ENCODE data around the gene CAPN10.

CAPN10 gene

DNA sequence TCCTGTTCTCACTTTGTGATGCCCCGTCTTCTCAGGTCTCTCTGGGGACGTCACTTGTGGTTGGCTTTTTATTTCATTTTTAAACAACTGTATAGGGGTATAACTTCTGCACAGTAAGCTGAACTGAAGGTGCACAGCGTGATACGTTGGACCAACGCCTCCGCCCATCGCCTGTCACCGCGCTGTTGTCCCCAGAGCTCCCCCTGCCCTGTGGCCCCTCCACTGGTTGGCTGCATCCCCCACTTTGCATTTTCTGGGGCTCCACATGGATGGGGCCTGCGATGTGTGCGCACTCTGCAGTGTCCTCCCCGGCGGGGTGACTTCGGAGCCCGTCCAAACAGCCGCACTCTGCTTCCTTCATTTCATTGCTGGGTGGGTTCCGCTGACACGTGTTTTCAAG lies 53.0 kb downstream of the CAPN10 start:
- peak in 1 of 3 donors; percentile 26 for DNase-seq
- H3K27me3 ChIP-seq (replicated peaks in 2 of 5; ENCODE audit: control insufficient read depth in 4 of 5, insufficient read depth in 5 of 5, low read length in 4 of 5) = no peaks in the 10 kb centered on the region
- WGBS (ENCODE audit: insufficient coverage) = 94% methylated on average over 17 of the region's 18 CpGs
- H3K27ac ChIP-seq (ENCODE audit: insufficient read depth in 1 of 2, low read depth in 1 of 2, low read length in 2 of 2, poor library complexity in 1 of 2, severe bottlenecking in 2 of 2) = no peak overlapping the region
- POLR2A ChIA-PET = no interaction called here
- H3K4me3 ChIP-seq (ENCODE audit: control insufficient read depth in 1 of 7, extremely low read depth in 1 of 7, insufficient read depth in 4 of 7, low read depth in 2 of 7, low read length in 6 of 7) = no peak overlapping the region
- CTCF ChIA-PET = no interaction called here
- no peaks in the 10 kb centered on the region for H3K36me3 ChIP-seq (ENCODE audit: control insufficient read depth in 4 of 4, insufficient read depth in 4 of 4, low read length in 3 of 4)
- H3K4me1 ChIP-seq (ENCODE audit: control extremely low read depth in 1 of 4, control insufficient read depth in 4 of 4, insufficient read depth in 4 of 4, low read length in 3 of 4) = peaks cover 0 to 2% (median 0%) of the 10 kb centered on the region in 4 experiments
- H3K9me3 ChIP-seq (ENCODE audit: control extremely low read depth in 1 of 5, control insufficient read depth in 4 of 5, insufficient read depth in 2 of 5, low read depth in 1 of 5, low read length in 4 of 5) = peaks cover 0 to 8% (median 0%) of the 10 kb centered on the region in 5 experiments

DNA sequence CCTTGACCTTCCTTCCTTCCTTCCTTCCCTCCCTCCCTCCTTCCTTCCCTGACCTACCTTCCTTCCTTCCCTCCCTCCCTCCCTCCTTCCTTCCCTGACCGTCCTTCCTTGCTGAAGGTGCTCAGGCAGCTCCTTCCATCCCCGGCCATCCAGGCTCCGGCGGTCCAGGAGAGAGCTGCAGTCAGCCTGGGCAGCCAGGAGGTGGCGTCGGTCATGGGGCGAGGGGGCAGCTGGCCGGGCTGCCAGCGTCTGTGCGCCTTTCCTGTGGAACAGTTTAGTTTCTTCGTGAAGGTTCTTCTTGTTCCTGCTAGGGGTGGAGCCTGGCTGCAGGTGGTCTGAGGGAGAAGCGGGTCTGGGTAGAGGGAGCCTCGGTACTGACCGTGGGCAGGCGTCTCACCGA lies 54.4 kb downstream of the CAPN10 start:
- WGBS (ENCODE audit: insufficient coverage) = 23% methylated on average over 11 of the region's 16 CpGs
- peak in 2 of 3 donors; percentile 49 to 57 for DNase-seq
- Histone ChIP-seq H3K4me3 (ENCODE audit: control insufficient read depth in 1 of 7, extremely low read depth in 1 of 7, insufficient read depth in 4 of 7, low read depth in 2 of 7, low read length in 6 of 7) (no peak overlapping the region), H3K9me3 (ENCODE audit: control extremely low read depth in 1 of 5, control insufficient read depth in 4 of 5, insufficient read depth in 2 of 5, low read depth in 1 of 5, low read length in 4 of 5) (peaks cover 0 to 3% (median 0%) of the 10 kb centered on the region in 5 experiments), H3K4me1 (ENCODE audit: control extremely low read depth in 1 of 4, control insufficient read depth in 4 of 4, insufficient read depth in 4 of 4, low read length in 3 of 4) (peaks cover 0 to 2% (median 0%) of the 10 kb centered on the region in 4 experiments), H3K36me3 (ENCODE audit: control insufficient read depth in 4 of 4, insufficient read depth in 4 of 4, low read length in 3 of 4) (no peaks in the 10 kb centered on the region), H3K27ac (ENCODE audit: insufficient read depth in 1 of 2, low read depth in 1 of 2, low read length in 2 of 2, poor library complexity in 1 of 2, severe bottlenecking in 2 of 2) (no peak overlapping the region), H3K27me3 (replicated peaks in 2 of 5; ENCODE audit: control insufficient read depth in 4 of 5, insufficient read depth in 5 of 5, low read length in 4 of 5) (peaks cover 0 to 7% (median 0%) of the 10 kb centered on the region in 5 experiments)
- CTCF ChIA-PET = interaction anchor here (0.7 kb wide), 1 partner anchor 19 kb away, joined by 3 read pairs; no protein-coding TSS in a partner anchor
- POLR2A ChIA-PET = no interaction called here

DNA sequence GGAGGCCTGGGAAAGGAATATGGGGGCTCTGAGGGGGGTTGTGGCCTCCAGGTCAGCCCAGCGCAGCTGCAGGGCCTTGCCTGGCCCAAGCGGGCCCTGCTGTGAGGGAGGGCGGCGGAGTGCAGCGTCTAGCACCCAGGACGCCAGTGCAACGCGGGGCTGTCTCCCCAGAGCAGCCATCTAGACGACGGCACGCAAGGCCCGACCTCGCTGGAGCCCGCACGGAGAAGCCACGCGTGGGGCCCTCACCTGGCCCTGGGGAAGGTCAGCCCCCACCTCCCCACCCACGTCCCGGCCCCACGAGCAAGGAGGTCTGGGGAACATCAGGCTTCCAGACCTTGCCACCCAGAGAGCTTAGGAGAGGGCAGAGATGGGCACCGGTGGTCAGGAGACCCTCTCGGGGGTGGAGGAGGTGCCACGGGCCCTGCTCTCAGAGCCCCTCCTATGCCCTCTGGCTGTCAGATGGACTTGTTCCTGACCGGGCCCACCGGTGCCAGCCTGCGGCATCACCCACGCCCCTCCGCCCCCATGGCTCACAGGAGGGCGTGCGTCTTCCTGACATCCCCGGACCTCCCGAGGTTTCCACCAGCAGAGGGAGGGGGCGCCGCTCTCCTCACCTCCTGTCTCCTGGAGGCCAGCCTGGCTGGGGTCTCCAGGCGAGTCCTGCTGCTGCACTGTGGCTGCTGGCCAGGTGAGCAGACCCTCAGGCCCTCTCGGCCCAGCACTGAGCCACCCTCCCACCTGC lies 55.7 kb downstream of the CAPN10 start:
- 94% methylated on average over 27 of the region's 36 CpGs for WGBS (ENCODE audit: insufficient coverage)
- H3K36me3 ChIP-seq (ENCODE audit: control insufficient read depth in 4 of 4, insufficient read depth in 4 of 4, low read length in 3 of 4) = no peaks in the 10 kb centered on the region
- POLR2A ChIA-PET = no interaction called here
- H3K4me1 ChIP-seq (ENCODE audit: control extremely low read depth in 1 of 4, control insufficient read depth in 4 of 4, insufficient read depth in 4 of 4, low read length in 3 of 4) = peaks cover 0 to 2% (median 0%) of the 10 kb centered on the region in 4 experiments
- H3K27ac ChIP-seq (ENCODE audit: insufficient read depth in 1 of 2, low read depth in 1 of 2, low read length in 2 of 2, poor library complexity in 1 of 2, severe bottlenecking in 2 of 2) = no peak overlapping the region
- peaks cover 0 to 19% (median 6%) of the 10 kb centered on the region in 5 experiments for H3K27me3 ChIP-seq (replicated peaks in 2 of 5; ENCODE audit: control insufficient read depth in 4 of 5, insufficient read depth in 5 of 5, low read length in 4 of 5)
- H3K4me3 ChIP-seq (ENCODE audit: control insufficient read depth in 1 of 7, extremely low read depth in 1 of 7, insufficient read depth in 4 of 7, low read depth in 2 of 7, low read length in 6 of 7) = no peak overlapping the region
- CTCF ChIA-PET = interaction anchor here (1.5 kb wide), 1 partner anchor 10 kb away, joined by 3 read pairs; no protein-coding TSS in a partner anchor
- H3K9me3 ChIP-seq (ENCODE audit: control extremely low read depth in 1 of 5, control insufficient read depth in 4 of 5, insufficient read depth in 2 of 5, low read depth in 1 of 5, low read length in 4 of 5) = peaks cover 0 to 3% (median 0%) of the 10 kb centered on the region in 5 experiments
- no peak for DNase-seq

DNA sequence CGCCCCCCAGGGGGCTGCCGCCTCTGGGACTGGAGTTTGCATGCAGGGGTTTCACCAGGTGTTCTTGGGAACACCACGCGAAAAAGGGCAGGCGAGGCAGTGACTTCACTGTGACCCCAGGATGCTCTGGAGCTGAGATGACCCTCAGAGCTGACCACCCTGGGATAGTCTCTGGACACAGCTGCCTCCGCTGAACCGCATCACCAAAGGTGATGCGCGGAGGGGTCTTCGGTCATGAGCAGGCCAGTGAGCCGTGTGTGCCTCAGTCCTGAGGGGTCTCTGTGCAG lies 56.2 kb downstream of the CAPN10 start:
- no peak for DNase-seq
- H3K27me3 ChIP-seq (replicated peaks in 2 of 5; ENCODE audit: control insufficient read depth in 4 of 5, insufficient read depth in 5 of 5, low read length in 4 of 5) = peaks cover 0 to 24% (median 10%) of the 10 kb centered on the region in 5 experiments
- no peak overlapping the region for H3K4me3 ChIP-seq (ENCODE audit: control insufficient read depth in 1 of 7, extremely low read depth in 1 of 7, insufficient read depth in 4 of 7, low read depth in 2 of 7, low read length in 6 of 7)
- CTCF ChIA-PET = interaction anchor here (1.5 kb wide), 1 partner anchor 9 kb away, joined by 3 read pairs; no protein-coding TSS in a partner anchor
- POLR2A ChIA-PET = no interaction called here
- H3K27ac ChIP-seq (ENCODE audit: insufficient read depth in 1 of 2, low read depth in 1 of 2, low read length in 2 of 2, poor library complexity in 1 of 2, severe bottlenecking in 2 of 2) = no peak overlapping the region
- H3K36me3 ChIP-seq (ENCODE audit: control insufficient read depth in 4 of 4, insufficient read depth in 4 of 4, low read length in 3 of 4) = no peaks in the 10 kb centered on the region
- 96% methylated on average over 11 of the region's 11 CpGs for WGBS (ENCODE audit: insufficient coverage)
- peaks cover 0 to 3% (median 0%) of the 10 kb centered on the region in 5 experiments for H3K9me3 ChIP-seq (ENCODE audit: control extremely low read depth in 1 of 5, control insufficient read depth in 4 of 5, insufficient read depth in 2 of 5, low read depth in 1 of 5, low read length in 4 of 5)
- H3K4me1 ChIP-seq (ENCODE audit: control extremely low read depth in 1 of 4, control insufficient read depth in 4 of 4, insufficient read depth in 4 of 4, low read length in 3 of 4) = peaks cover 0 to 2% (median 0%) of the 10 kb centered on the region in 4 experiments

DNA sequence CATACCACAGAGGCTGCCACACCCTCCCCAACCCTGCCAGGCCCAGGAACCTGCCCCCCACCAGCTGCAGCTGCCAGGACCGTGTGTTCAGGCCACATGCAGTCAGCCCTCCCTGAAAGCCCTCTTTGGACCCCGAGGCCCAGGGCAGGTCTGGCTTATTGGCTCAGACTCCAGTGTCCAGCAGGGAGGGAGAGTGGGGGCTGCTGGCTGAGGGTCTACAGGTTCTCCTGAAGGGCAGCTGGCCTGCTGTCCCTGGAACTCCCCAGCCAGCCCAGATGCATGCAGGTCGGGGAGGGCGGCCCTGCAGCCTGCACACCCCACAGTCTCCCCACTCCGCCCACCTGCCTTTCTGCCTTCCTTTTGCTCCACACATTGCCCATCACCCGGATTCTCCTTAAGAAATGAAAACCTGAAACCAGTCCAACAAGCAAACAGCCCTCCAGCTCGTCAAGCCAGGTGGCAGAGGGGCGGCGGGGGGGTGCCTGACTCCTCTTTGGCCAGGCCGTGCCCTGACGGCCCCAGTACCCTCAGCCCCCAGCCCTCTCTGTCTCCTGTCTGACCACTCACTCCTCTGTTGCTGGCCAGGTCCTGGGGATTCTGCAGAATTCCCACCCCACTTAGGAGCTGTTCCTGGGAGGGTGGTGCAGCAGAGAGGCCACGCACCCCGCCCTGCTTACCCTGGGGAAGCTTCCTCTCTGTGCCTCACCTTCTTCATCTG lies 56.7 kb downstream of the CAPN10 start:
- ChIA-PET CTCF (interaction anchor here (1.2 to 1.5 kb wide), 2 partner anchors 9 to 12 kb away, joined by 3 to 4 read pairs; no protein-coding TSS in a partner anchor), POLR2A (no interaction called here)
- Histone ChIP-seq H3K4me1 (ENCODE audit: control extremely low read depth in 1 of 4, control insufficient read depth in 4 of 4, insufficient read depth in 4 of 4, low read length in 3 of 4) (peaks cover 0 to 2% (median 0%) of the 10 kb centered on the region in 4 experiments), H3K9me3 (ENCODE audit: control extremely low read depth in 1 of 5, control insufficient read depth in 4 of 5, insufficient read depth in 2 of 5, low read depth in 1 of 5, low read length in 4 of 5) (peaks cover 0 to 3% (median 0%) of the 10 kb centered on the region in 5 experiments), H3K27ac (ENCODE audit: insufficient read depth in 1 of 2, low read depth in 1 of 2, low read length in 2 of 2, poor library complexity in 1 of 2, severe bottlenecking in 2 of 2) (no peak overlapping the region), H3K27me3 (replicated peaks in 2 of 5; ENCODE audit: control insufficient read depth in 4 of 5, insufficient read depth in 5 of 5, low read length in 4 of 5) (peaks cover 0 to 29% (median 11%) of the 10 kb centered on the region in 5 experiments), H3K4me3 (ENCODE audit: control insufficient read depth in 1 of 7, extremely low read depth in 1 of 7, insufficient read depth in 4 of 7, low read depth in 2 of 7, low read length in 6 of 7) (no peak overlapping the region), H3K36me3 (ENCODE audit: control insufficient read depth in 4 of 4, insufficient read depth in 4 of 4, low read length in 3 of 4) (no peaks in the 10 kb centered on the region)
- 92% methylated on average over 8 of the region's 13 CpGs for WGBS (ENCODE audit: insufficient coverage)
- no peak for DNase-seq

DNA sequence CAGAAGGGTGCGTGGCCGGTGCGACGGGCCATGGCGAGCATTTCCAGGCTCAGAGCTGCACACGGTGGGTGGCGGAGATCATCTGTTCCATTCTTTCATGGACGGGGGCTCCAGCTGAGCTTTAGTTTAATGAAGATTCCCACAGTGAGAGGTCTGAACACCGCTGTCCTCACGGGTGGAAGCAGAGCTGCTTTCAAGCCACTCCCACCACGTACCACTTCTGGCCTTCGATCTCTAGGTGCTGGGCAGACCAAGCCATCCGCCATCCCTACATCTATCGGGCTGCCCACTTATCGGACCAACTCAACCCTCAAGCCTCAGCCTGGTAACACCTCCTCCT lies 57.2 kb downstream of the CAPN10 start:
- POLR2A ChIA-PET = no interaction called here
- Histone ChIP-seq H3K36me3 (ENCODE audit: control insufficient read depth in 4 of 4, insufficient read depth in 4 of 4, low read length in 3 of 4) (no peaks in the 10 kb centered on the region), H3K27me3 (replicated peaks in 2 of 5; ENCODE audit: control insufficient read depth in 4 of 5, insufficient read depth in 5 of 5, low read length in 4 of 5) (peaks cover 0 to 34% (median 11%) of the 10 kb centered on the region in 5 experiments), H3K27ac (ENCODE audit: insufficient read depth in 1 of 2, low read depth in 1 of 2, low read length in 2 of 2, poor library complexity in 1 of 2, severe bottlenecking in 2 of 2) (no peak overlapping the region), H3K4me1 (ENCODE audit: control extremely low read depth in 1 of 4, control insufficient read depth in 4 of 4, insufficient read depth in 4 of 4, low read length in 3 of 4) (peaks cover 0 to 2% (median 0%) of the 10 kb centered on the region in 4 experiments), H3K9me3 (ENCODE audit: control extremely low read depth in 1 of 5, control insufficient read depth in 4 of 5, insufficient read depth in 2 of 5, low read depth in 1 of 5, low read length in 4 of 5) (no peaks in the 10 kb centered on the region), H3K4me3 (ENCODE audit: control insufficient read depth in 1 of 7, extremely low read depth in 1 of 7, insufficient read depth in 4 of 7, low read depth in 2 of 7, low read length in 6 of 7) (no peak overlapping the region)
- no peak for DNase-seq
- CTCF ChIA-PET = interaction anchor here (0.6 to 1.5 kb wide), 3 partner anchors 8 to 939 kb away, joined by 3 to 4 read pairs (median 4); no protein-coding TSS in a partner anchor
- 94% methylated on average over 13 of the region's 15 CpGs for WGBS (ENCODE audit: insufficient coverage)

All from common myeloid progenitor, CD34-positive (primary cell).